WTC11 (cell line): Measurements from ENCODE around the gene CCL18. TPM values are rescaled to one million over a fixed set of nuclear protein-coding genes. Genes with fewer than 3 reads are reported as not detected.
A peak's percentile ranks its signal among the peaks of the same experiment; 100 is the strongest.
"Not testable (repeated sequence)": the region's sequence is repeated elsewhere in the genome, so short reads cannot be mapped to it uniquely, and the experiment has no call there.

Experiments
- ATAC-seq: fragments of 200-7000 bp; cut with Tn5 transposase; 2 replicates; pipeline ENCODE4 v1.10.0; 2021; ENCODE audit warnings: mild to moderate bottlenecking, moderate library complexity
- CTCF ChIA-PET: fragments of 300-600 bp; sonication (Branson Sonifier 250); formaldehyde crosslinking; loops from one replicate; lab custom pipeline; 2021; ENCODE audit warnings: antibody characterized with exemption; lab: Charles Lee
- POLR2A ChIA-PET: fragments of 350-600 bp; sonication (Branson Sonifier 250); formaldehyde crosslinking; loops from one replicate; lab custom pipeline; 2021; ENCODE audit warnings: antibody characterized with exemption; lab: Charles Lee
- DNase-seq: peaks from one replicate; pipeline ENCODE4 v3.0.0; 2021; ENCODE audit warnings: low spot score
- H3K27ac Mint-ChIP-seq: 2 replicates; pipeline ENCODE4 v1.8.0; 2021; ENCODE audit warnings: mixed read lengths
- H3K27me3 Mint-ChIP-seq: 2 replicates; pipeline ENCODE4 v1.8.0; 2021; ENCODE audit warnings: low read depth, mild to moderate bottlenecking, moderate library complexity, mixed read lengths
- H3K36me3 Mint-ChIP-seq: 2 replicates; pipeline ENCODE4 v1.8.0; 2021; ENCODE audit warnings: mixed read lengths
- H3K4me1 Mint-ChIP-seq: 2 replicates; pipeline ENCODE4 v1.8.0; 2022; ENCODE audit warnings: mixed read lengths
- H3K4me3 Mint-ChIP-seq: 2 replicates; pipeline ENCODE4 v1.8.0; 2021; ENCODE audit warnings: mild to moderate bottlenecking, moderate library complexity, mixed read lengths
- H3K9me3 Mint-ChIP-seq: 2 replicates; pipeline ENCODE4 v1.8.0; 2021; ENCODE audit warnings: mixed read lengths
- CBFB ChIP-seq: sonication (generic); formaldehyde crosslinking; IDR thresholded peaks from 2 replicates; pipeline ENCODE4 v1.8.1; 2022; ENCODE audit warnings: mild to moderate bottlenecking, low read depth, missing genetic modification reagents
- CREB1 ChIP-seq: sonication (generic); formaldehyde crosslinking; IDR thresholded peaks from 2 replicates; pipeline ENCODE4 v1.8.0; 2023; ENCODE audit warnings: mild to moderate bottlenecking, missing genetic modification reagents
- E2F1 ChIP-seq: sonication (generic); formaldehyde crosslinking; IDR thresholded peaks from 2 replicates; pipeline ENCODE4 v1.8.0; 2022; ENCODE audit warnings: mild to moderate bottlenecking, missing genetic modification reagents
- ELF4 ChIP-seq: sonication (generic); formaldehyde crosslinking; IDR thresholded peaks from 2 replicates; pipeline ENCODE4 v1.8.1; 2022; ENCODE audit warnings: low read depth, mild to moderate bottlenecking, moderate library complexity, missing genetic modification reagents
- GABPB1 ChIP-seq: sonication (generic); formaldehyde crosslinking; IDR thresholded peaks from 2 replicates; pipeline ENCODE4 v1.8.1; 2023; ENCODE audit warnings: mild to moderate bottlenecking, missing genetic modification reagents
- IRF1 ChIP-seq: sonication (generic); formaldehyde crosslinking; IDR thresholded peaks from 2 replicates; pipeline ENCODE4 v1.8.0; 2023; ENCODE audit warnings: missing genetic modification reagents
- JAZF1 ChIP-seq: fragments of 250-450 bp; sonication (Bioruptor Pico); IDR thresholded peaks from 2 replicates; pipeline ENCODE4 v1.9.0; 2021; ENCODE audit warnings: moderate library complexity, mild to moderate bottlenecking, inconsistent platforms
- NFE2L1 ChIP-seq: sonication (generic); formaldehyde crosslinking; IDR thresholded peaks from 2 replicates; pipeline ENCODE4 v1.8.1; 2023; ENCODE audit warnings: missing genetic modification reagents
- NR2C2 ChIP-seq: sonication (generic); formaldehyde crosslinking; IDR thresholded peaks from 2 replicates; pipeline ENCODE4 v1.8.0; 2022; ENCODE audit warnings: mild to moderate bottlenecking, missing genetic modification reagents
- NR3C1 ChIP-seq: sonication (generic); formaldehyde crosslinking; conservative IDR thresholded peaks from 2 replicates; pipeline ENCODE4 v1.8.1; 2023; ENCODE audit warnings: low read depth, mild to moderate bottlenecking, missing genetic modification reagents
- PREB ChIP-seq: sonication (generic); formaldehyde crosslinking; IDR thresholded peaks from 2 replicates; pipeline ENCODE4 v1.8.1; 2022; ENCODE audit warnings: mild to moderate bottlenecking, missing genetic modification reagents, moderate library complexity, borderline replicate concordance
- PRRX2 ChIP-seq: fragments of 250-450 bp; sonication (Bioruptor Pico); IDR thresholded peaks from 2 replicates; pipeline ENCODE4 v1.8.0; 2021; ENCODE audit warnings: mild to moderate bottlenecking
- SMAD3 ChIP-seq: sonication (generic); formaldehyde crosslinking; IDR thresholded peaks from 2 replicates; pipeline ENCODE4 v1.8.0; 2022; ENCODE audit warnings: missing genetic modification reagents, mild to moderate bottlenecking, borderline replicate concordance
- ZBTB43 ChIP-seq: sonication (generic); formaldehyde crosslinking; IDR thresholded peaks from 2 replicates; pipeline ENCODE4 v1.8.1; 2023; ENCODE audit warnings: mild to moderate bottlenecking, missing genetic modification reagents
- ZNF138 ChIP-seq: sonication (generic); formaldehyde crosslinking; conservative IDR thresholded peaks from 2 replicates; pipeline ENCODE4 v1.8.1; 2022; ENCODE audit warnings: mild to moderate bottlenecking, moderate library complexity, missing genetic modification reagents
- total RNA-seq: library from RNA; stranded (reverse); gene quantifications from 3 replicates; pipeline ENCODE4 v1.2.3, GENCODE V29; 2021
- TF ChIP-seq, protein P1 (sequence below): sonication (generic); formaldehyde crosslinking; IDR thresholded peaks from 2 replicates; pipeline ENCODE4 v1.8.1; 2023; ENCODE audit warnings: mild to moderate bottlenecking, missing genetic modification reagents, moderate library complexity
- TF ChIP-seq, protein P2 (sequence below): sonication (generic); formaldehyde crosslinking; IDR thresholded peaks from 2 replicates; pipeline ENCODE4 v1.8.0; 2022; ENCODE audit warnings: mild to moderate bottlenecking, missing genetic modification reagents

The CCL18 gene
- total RNA-seq, 1 experiment from 2014 or later, result not detected

DNA sequence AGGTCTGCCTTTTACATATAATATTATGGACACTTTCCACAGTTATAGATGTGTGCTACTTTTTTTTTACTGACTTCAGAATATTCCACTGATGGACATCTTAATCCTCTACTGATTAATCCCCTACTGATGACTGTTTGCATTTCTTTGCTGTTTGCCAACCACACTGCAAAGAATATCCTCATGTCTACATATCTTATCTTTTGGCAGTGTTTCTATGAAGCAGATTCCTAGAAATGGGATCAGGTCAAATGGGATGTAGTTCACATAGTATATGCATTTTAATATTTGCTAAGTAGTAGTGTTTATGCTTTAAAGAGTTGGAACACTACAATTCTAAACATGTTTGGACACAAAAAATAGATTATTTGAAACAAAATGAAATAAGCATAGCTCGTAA, 22.7 kb downstream of the CCL18 start (continued):
- no peak for TF ChIP-seq NFE2L1

DNA sequence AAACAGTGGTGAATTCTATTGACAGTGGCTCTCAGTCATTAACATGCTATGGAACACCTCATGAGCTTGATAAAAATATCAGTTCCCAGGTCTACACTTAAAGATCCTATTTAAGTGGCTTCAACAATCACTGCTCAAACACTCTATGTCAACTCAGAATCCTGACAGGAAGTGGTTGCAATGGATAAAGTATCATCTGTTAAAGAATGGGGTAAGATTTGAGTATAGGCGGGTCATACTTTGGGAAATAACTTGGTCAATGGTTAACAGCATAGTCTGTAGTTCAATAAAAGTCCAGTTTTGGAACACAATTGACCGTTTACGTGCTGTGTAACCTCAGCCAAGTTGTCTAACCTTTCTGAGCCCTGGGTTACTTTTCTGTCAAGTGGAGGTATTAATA, 23.4 kb downstream of the CCL18 start:
- ChIA-PET CTCF (interaction anchor here (1.2 kb wide), 2 partner anchors 15 to 61 kb away, joined by 3 to 4 read pairs; no protein-coding TSS in a partner anchor), POLR2A (interaction anchor here (1.2 kb wide), 1 partner anchor 15 kb away, joined by 3 read pairs; no protein-coding TSS in a partner anchor)
- H3K4me3 Mint-ChIP-seq, DNase-seq, H3K9me3 Mint-ChIP-seq, H3K27ac Mint-ChIP-seq, H3K27me3 Mint-ChIP-seq, H3K36me3 Mint-ChIP-seq, ATAC-seq: not testable (repeated sequence)
- peaks cover 28% of the 10 kb centered on the region for H3K4me1 Mint-ChIP-seq

GRCh38 chr17:36087897-36088572, 24.0 kb downstream of the CCL18 start:
- H3K27me3 Mint-ChIP-seq, H3K4me3 Mint-ChIP-seq, H3K27ac Mint-ChIP-seq, ATAC-seq, H3K36me3 Mint-ChIP-seq, DNase-seq, H3K9me3 Mint-ChIP-seq: not testable (repeated sequence)
- peaks cover 28% of the 10 kb centered on the region for H3K4me1 Mint-ChIP-seq
- CTCF ChIA-PET, result interaction anchor here (1.6 kb wide), 1 partner anchor 15 kb away, joined by 9 read pairs; no protein-coding TSS in a partner anchor
- POLR2A ChIA-PET, result interaction anchor here (1.1 kb wide), 1 partner anchor 35 kb away, joined by 3 read pairs; no protein-coding TSS in a partner anchor

DNA sequence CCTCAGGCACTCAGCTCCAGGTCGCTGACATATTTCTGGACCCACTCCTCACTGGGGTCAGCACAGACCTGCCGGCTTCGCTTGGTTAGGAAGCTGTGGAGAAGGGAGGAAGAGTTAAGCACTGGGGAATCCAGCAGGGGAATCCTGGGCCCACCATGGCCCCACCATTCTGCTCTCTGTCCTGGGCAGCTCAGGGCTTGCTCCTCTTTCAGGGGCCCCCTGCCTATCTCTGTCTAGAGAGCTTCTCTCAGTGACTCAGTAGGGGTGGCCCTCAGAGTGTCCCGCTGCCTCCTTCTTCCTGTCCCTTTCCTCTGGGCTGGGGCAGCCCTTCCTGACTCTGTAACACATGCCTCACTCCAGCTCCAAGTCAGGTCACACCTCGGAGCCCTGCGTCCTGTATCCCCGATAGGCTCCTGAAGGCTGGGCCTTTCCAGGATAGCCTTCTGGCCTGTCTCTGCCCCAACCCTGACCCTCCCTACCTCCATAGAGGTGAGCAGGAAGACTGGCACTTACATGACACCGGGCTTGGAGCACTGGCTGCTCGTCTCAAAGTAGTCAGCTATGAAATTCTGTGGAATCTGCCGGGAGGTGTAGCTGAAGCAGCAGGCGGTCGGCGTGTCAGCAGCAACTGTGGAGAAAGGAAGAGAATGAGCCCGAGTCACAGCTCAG, 24.7 kb downstream of the CCL18 start:
- H3K4me1 Mint-ChIP-seq, result peaks cover 25% of the 10 kb centered on the region
- no peaks in the 10 kb centered on the region for H3K9me3 Mint-ChIP-seq
- POLR2A ChIA-PET, result interaction anchor here (1.1 kb wide), 1 partner anchor 34 kb away, joined by 3 read pairs; no protein-coding TSS in a partner anchor

More for the DNA sequence above, 24.7 kb downstream of the CCL18 start:
- ATAC-seq, result peak; percentile 28; the same call in 1 of the 2 replicates
- no peak for TF ChIP-seq IRF1 (CRISPR knock-in tag)
- TF ChIP-seq, protein P1, sequence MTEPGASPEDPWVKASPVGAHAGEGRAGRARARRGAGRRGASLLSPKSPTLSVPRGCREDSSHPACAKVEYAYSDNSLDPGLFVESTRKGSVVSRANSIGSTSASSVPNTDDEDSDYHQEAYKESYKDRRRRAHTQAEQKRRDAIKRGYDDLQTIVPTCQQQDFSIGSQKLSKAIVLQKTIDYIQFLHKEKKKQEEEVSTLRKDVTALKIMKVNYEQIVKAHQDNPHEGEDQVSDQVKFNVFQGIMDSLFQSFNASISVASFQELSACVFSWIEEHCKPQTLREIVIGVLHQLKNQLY (CRISPR knock-in tag), result no peak
- TF ChIP-seq CBFB (CRISPR knock-in tag), result no peak
- TF ChIP-seq NR2C2 (CRISPR knock-in tag), result no peak
- no peak for TF ChIP-seq ELF4 (CRISPR knock-in tag)
- no peak for TF ChIP-seq SMAD3 (CRISPR knock-in tag)
- TF ChIP-seq JAZF1 (CRISPR knock-in tag), result no peak
- TF ChIP-seq ZBTB43 (CRISPR knock-in tag), result no peak
- TF ChIP-seq E2F1 (CRISPR knock-in tag), result no peak
- no peak for TF ChIP-seq NFE2L1
- TF ChIP-seq NR3C1 (CRISPR knock-in tag), result no peak
- TF ChIP-seq PREB (CRISPR knock-in tag), result no peak
- TF ChIP-seq, protein P2, sequence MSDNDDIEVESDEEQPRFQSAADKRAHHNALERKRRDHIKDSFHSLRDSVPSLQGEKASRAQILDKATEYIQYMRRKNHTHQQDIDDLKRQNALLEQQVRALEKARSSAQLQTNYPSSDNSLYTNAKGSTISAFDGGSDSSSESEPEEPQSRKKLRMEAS, result no peak
- TF ChIP-seq PRRX2 (CRISPR knock-in tag), result no peak
- TF ChIP-seq ZNF138 (CRISPR knock-in tag), result no peak
- TF ChIP-seq GABPB1 (CRISPR knock-in tag), result no peak
- no peak for TF ChIP-seq CREB1
- no peak overlapping the region for H3K4me3 Mint-ChIP-seq
- CTCF ChIA-PET, result interaction anchor here (0.6 to 1.6 kb wide), 3 partner anchors 16 to 158 kb away, joined by 3 to 9 read pairs (median 3); partner anchors contain the start of gene RDM1
- no peak for DNase-seq
- H3K27ac Mint-ChIP-seq, result no peak overlapping the region
- H3K27me3 Mint-ChIP-seq, result no peaks in the 10 kb centered on the region; the same call in 1 of the 2 replicates
- H3K36me3 Mint-ChIP-seq, result no peaks in the 10 kb centered on the region
